ENCODE measurements around the gene LDHAL6B.

- TF ChIP-seq CTCF (IDR thresholded peaks at IDR 0.05; ENCODE audit: low read depth, low read length, poor library complexity, severe bottlenecking): no peak
- TF ChIP-seq EZH2phosphoT487 (IDR thresholded peaks at IDR 0.05; ENCODE audit: borderline replicate concordance, low read length): no peak
These were observed 16.4 kb downstream of the LDHAL6B start for GRCh38 chr15:59222906-59223550.

Measured in DOHH2 (cell line).